Measurements from ENCODE around the gene MPRIP.

The MPRIP gene

DNA sequence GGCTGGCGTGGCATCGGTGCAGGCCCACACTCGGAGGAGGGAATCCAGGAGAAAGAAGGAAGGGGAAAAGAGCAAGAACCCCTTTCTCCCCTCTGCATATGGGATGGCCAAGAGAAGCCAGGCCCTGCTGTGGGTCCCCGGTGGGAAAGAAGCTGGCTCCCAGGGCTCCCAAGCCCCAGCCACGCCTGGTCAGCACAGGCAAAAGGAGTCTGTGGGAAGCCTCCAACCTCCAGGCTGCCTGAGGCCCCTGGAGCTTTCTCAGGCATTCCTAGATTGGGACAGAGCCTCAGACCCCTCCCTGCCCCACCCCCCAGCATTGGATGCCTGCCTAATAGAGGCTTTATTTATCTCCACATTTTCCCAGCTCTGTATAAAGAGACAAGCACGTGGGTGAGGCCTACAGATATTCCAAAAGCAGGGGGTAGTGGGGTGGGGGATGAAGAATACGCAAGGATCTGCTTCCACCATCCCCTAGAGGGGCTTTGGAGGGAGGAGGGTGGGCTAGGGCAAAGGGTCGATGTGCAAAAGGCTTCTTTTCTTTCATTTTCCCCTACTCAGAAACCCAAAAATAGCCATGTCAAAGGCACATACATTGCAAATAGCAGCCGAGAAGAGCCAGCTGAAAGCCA, 56.4 kb downstream of the MPRIP start:
- TF ChIP-seq FOXP2 (optimal IDR thresholded peaks at IDR 0.05; ENCODE audit: borderline replicate concordance, extremely low read depth, extremely low read length, insufficient read depth) (no peak), SIN3A (IDR thresholded peaks at IDR 0.05; ENCODE audit: borderline replicate concordance, insufficient read depth, low read length) (no peak), TAF1 (IDR thresholded peaks at IDR 0.05; ENCODE audit: borderline replicate concordance, insufficient read depth, low read length) (no peak), POLR2AphosphoS5 (IDR thresholded peaks at IDR 0.05; ENCODE audit: low read depth, low read length) (no peak), REST (IDR thresholded peaks at IDR 0.05; ENCODE audit: insufficient read depth in 1 of 2, low read depth in 2 of 2, low read length in 2 of 2) (no peak)

DNA sequence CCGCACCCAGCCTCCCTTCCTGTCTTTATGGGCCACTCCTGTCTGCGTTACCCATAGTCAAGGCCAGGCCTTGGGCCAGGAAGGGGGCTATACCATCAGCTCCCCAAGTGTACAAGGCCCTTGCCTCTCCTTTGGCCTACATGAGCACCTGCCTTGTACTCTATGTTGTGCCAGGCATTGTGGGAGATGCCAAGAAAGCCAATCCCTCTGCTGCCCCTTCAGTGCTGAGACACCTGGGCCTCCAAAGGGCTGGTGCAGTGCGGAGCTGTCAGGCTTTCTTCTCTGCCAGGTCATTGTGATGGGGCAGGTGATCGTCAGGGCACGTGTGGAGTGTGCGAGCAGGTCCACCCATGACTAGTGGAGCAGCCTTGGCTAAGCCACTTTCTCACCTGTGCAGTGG, 59.9 kb downstream of the MPRIP start:
- TF ChIP-seq TAF1 (IDR thresholded peaks at IDR 0.05; ENCODE audit: borderline replicate concordance, insufficient read depth, low read length) (no peak), SIN3A (IDR thresholded peaks at IDR 0.05; ENCODE audit: borderline replicate concordance, insufficient read depth, low read length) (no peak), REST (IDR thresholded peaks at IDR 0.05; ENCODE audit: insufficient read depth in 1 of 2, low read depth in 2 of 2, low read length in 2 of 2) (no peak), POLR2AphosphoS5 (IDR thresholded peaks at IDR 0.05; ENCODE audit: low read depth, low read length) (no peak), FOXP2 (optimal IDR thresholded peaks at IDR 0.05; ENCODE audit: borderline replicate concordance, extremely low read depth, extremely low read length, insufficient read depth) (no peak)

DNA sequence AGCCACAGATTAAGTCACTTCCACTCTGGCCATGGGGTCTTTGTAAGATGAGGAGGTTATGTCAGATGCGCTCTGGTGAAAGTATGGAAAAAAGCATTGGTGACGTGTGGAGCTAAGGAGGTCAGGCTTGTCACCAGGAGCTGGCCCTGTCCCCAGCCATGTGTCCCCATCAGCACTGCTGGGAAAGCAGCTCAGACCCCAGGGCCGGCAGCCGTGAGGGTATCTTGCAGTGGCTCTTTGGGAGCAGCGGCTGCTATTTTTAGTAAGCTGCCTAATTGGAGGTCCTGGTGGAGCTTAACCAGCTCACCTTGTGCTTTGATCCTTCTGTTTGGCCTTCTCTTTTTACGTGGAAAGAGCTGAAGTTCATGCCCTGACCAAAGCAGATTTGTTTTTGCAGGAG, 60.9 kb downstream of the MPRIP start:
- TF ChIP-seq TAF1 (IDR thresholded peaks at IDR 0.05; ENCODE audit: borderline replicate concordance, insufficient read depth, low read length) (no peak), REST (IDR thresholded peaks at IDR 0.05; ENCODE audit: insufficient read depth in 1 of 2, low read depth in 2 of 2, low read length in 2 of 2) (no peak), FOXP2 (optimal IDR thresholded peaks at IDR 0.05; ENCODE audit: borderline replicate concordance, extremely low read depth, extremely low read length, insufficient read depth) (no peak), SIN3A (IDR thresholded peaks at IDR 0.05; ENCODE audit: borderline replicate concordance, insufficient read depth, low read length) (no peak)

GRCh38 chr17:17104036-17104435, 61.8 kb downstream of the MPRIP start:
- TF ChIP-seq FOXP2 (optimal IDR thresholded peaks at IDR 0.05; ENCODE audit: borderline replicate concordance, extremely low read depth, extremely low read length, insufficient read depth) (no peak), REST (IDR thresholded peaks at IDR 0.05; ENCODE audit: insufficient read depth in 1 of 2, low read depth in 2 of 2, low read length in 2 of 2) (no peak)

- TF ChIP-seq REST (IDR thresholded peaks at IDR 0.05; ENCODE audit: insufficient read depth in 1 of 2, low read depth in 2 of 2, low read length in 2 of 2) (no peak), TAF1 (IDR thresholded peaks at IDR 0.05; ENCODE audit: borderline replicate concordance, insufficient read depth, low read length) (no peak), SIN3A (IDR thresholded peaks at IDR 0.05; ENCODE audit: borderline replicate concordance, insufficient read depth, low read length) (no peak), POLR2AphosphoS5 (IDR thresholded peaks at IDR 0.05; ENCODE audit: low read depth, low read length) (no peak), FOXP2 (optimal IDR thresholded peaks at IDR 0.05; ENCODE audit: borderline replicate concordance, extremely low read depth, extremely low read length, insufficient read depth) (no peak)
Measured at GRCh38 chr17:17104494-17104893, 62.2 kb downstream of the MPRIP start.
